GM19193 (cell line): ENCODE results near the gene CEACAM5.

Experiments
- POLR2A ChIP-seq: IDR thresholded peaks from 4 replicates; pipeline ENCODE4 v1.6.1; 2011; ENCODE audit not compliant: insufficient read depth, insufficient read length; ENCODE audit errors: extremely low read depth

The CEACAM5 gene

DNA sequence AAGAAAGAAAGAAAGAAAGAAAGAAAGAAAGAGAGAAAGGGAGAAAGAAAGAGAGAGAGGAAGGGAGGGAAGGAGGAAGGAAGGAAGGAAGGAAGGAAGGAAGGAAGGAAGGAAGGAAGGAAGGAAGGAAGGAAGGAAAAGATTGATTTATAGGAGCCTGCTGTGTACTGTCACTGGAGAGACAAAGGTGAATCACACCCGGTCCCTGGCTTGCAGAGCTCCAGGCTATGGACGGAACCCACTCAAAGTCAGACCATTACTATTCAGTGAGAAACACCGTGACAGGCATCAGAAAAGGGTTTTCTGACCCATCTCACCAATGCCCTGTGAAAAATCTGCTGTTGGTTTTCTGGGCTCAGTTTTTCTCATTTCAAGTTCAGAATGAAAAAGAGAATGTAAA is 39.6 kb downstream of the CEACAM5 start:
- no peak for TF ChIP-seq POLR2A

GRCh38 chr19:41753159-41753558 is 44.7 kb downstream of the CEACAM5 start:
- TF ChIP-seq POLR2A: no peak

DNA sequence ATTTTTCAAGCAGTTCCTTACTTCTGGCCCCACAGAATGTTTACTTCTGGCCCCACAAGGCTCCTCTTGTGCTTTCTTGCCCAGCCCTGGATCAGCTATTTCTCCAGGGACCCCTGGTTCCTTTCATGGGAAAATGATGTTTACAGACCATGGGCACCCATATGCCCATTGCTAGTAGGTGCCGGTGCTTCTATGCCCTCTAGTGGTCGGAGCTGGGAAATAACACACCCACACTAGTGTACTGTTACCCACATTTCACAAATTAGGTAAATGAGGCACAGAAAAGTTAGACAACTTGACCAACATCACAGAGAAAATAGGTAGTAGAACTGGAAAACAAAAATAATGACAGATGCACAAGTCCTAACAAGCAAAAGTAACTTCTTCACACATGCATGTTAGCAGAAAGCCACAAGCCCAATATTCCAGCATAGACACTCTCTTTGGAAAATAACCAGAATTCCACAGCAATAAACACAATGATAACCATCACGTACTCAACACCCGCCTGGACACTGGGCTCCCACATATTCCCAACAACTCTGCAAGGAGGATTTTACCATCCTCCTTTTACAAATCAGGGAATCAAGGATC is 45.6 kb downstream of the CEACAM5 start:
- TF ChIP-seq POLR2A: no peak

- TF ChIP-seq POLR2A: no peak
Measured at GRCh38 chr19:41755328-41755913, 47.0 kb downstream of the CEACAM5 start, which contains the start of gene CEACAM6. CEACAM6 (plus strand) TSS chr19:41755530; CDS start chr19:41755639, 109 bp downstream.

- TF ChIP-seq POLR2A: no peak
Measured at GRCh38 chr19:41758846-41759245, 50.4 kb downstream of the CEACAM5 start.

- no peak for TF ChIP-seq POLR2A
Measured at GRCh38 chr19:41767115-41767514, 58.7 kb downstream of the CEACAM5 start.

DNA sequence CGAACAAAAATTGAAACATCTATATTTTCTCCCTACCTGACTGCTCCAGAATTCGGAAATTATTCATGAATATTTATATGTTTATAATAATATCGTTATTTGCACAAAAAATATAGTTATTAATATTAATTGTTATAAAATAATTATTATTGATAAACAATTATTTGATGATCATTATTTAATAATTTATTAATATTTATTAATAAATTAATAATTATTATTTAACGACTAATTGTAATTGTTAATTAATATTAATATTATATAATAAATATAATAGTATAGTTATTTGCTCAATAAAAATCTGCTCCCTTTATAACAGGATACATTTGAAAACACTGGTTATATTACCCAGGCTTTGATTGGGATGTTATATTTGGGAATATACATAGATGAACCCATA is 61.2 kb downstream of the CEACAM5 start:
- no peak for TF ChIP-seq POLR2A

DNA sequence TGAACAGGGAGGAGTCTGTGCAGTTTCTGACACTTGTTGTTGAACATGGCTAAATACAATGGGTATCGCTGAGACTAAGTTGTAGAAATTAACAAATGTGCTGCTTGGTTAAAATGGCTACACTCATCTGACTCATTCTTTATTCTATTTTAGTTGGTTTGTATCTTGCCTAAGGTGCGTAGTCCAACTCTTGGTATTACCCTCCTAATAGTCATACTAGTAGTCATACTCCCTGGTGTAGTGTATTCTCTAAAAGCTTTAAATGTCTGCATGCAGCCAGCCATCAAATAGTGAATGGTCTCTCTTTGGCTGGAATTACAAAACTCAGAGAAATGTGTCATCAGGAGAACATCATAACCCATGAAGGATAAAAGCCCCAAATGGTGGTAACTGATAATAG is 63.0 kb downstream of the CEACAM5 start:
- TF ChIP-seq POLR2A: no peak

GRCh38 chr19:41774515-41774980 is 66.1 kb downstream of the CEACAM5 start:
- no peak for TF ChIP-seq POLR2A

- no peak for TF ChIP-seq POLR2A
Measured at GRCh38 chr19:41776700-41777099, 68.3 kb downstream of the CEACAM5 start.
